Measurements from ENCODE around the gene ARHGEF40.

Gene ARHGEF40

DNA sequence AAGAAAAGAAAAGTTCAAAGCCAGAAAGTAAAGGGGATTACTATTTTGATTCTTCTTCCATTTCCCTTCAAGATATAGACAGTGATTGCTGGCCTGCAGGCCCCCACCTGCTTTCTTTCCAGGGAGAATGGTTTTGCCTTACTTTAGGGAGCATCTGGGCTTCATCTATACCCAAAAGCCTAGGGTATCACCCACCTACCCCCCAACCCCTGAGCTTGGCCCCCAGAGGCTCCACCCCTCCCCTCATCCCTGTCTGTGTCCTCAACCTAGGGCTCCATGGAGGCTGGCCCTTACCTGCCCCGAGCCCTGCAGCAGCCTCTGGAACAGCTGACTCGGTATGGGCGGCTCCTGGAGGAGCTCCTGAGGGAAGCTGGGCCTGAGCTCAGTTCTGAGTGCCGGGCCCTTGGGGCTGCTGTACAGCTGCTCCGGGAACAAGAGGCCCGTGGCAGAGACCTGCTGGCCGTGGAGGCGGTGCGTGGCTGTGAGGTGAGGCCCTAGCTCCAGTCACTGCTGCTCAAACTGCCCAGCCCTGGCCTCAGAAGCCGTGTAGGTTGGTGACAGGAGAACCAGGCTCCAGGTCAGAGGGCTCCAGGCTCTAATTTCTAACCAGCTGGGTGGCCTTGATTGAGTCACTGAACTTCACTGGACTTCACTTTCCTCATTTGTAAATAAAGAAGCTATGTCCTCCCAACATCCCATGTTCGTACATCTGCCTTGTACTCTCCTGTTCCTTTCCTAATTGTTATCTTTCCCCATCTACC, 13.6 kb downstream of the ARHGEF40 start:
- DNase-seq (ENCODE audit: low read depth, low spot score), result no peak

DNA sequence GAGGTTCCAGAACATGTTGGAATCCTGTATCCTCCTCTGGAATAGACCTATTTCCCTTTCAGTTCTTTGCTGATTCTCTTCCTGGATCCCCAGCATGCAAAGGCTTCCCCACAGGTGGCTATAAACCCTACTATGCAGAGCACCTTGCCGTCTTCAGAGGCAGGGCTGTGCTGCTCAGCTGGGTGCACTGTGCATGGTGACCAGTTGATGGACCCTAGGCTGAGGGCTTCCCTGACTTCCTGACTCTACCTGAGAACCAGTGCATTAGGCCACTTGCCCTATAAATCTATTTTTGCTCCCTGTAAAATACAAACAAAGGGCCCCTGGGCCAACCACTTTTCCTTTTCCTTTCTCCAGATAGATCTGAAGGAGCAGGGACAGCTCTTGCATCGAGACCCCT, 14.3 kb downstream of the ARHGEF40 start:
- no peak for DNase-seq (ENCODE audit: low read depth, low spot score)

DNA sequence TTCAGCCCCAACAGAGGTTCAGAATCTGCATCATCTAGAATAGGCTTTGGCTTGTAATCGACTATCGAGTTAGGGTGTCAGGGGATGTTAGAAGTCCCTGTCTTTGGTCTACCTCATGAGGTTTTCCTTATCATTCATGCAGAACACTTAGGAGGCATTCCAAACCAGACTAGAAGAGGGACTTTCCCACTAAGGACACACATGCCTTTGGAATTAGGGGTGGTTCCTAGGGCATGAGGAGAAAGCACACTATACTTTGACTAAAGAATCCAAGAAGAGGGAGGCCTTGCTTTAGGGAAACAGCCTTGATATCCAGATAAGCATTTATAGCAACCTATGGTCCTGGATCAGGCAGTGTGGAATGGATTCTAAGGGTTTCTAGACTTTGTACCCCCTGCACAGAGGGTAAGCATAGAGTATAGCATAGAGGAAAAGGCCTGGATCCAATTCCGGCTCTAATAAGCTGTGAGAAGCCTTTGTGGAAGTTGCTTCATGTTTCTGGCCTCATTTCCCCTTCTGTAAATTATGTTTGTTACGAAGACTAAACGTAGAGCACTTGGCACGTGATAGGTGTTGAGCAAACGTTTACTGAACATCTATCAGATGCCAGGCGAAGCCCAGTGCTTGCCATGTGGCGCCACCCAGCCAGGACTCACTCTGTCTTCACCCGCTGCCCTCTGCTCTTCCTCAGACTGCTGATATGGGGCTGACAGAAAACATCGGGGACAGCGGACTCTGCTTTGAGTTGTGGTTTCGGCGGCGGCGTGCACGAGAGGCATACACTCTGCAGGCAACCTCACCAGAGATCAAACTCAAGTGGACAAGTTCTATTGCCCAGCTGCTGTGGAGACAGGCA, 15.1 kb downstream of the ARHGEF40 start:
- DNase-seq (ENCODE audit: low read depth, low spot score), result no peak

DNA sequence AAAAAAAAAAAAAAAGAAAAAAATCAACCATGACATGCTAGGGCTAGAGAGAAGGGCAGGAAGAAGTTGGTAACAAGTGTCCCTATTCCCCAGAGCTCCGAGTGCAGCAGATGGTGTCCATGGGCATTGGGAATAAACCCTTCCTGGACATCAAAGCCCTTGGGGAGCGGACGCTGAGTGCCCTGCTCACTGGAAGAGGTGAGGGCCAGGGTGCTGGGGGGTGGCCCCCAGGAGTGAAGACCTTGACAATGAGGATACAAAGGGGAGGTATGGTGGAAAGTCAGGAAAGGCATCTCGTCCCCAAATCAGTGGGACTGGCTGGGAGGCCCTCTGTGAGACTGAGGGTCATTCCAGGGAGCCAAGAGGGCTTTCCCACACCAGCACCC, 16.8 kb downstream of the ARHGEF40 start:
- no peak for DNase-seq (ENCODE audit: low read depth, low spot score)

DNA sequence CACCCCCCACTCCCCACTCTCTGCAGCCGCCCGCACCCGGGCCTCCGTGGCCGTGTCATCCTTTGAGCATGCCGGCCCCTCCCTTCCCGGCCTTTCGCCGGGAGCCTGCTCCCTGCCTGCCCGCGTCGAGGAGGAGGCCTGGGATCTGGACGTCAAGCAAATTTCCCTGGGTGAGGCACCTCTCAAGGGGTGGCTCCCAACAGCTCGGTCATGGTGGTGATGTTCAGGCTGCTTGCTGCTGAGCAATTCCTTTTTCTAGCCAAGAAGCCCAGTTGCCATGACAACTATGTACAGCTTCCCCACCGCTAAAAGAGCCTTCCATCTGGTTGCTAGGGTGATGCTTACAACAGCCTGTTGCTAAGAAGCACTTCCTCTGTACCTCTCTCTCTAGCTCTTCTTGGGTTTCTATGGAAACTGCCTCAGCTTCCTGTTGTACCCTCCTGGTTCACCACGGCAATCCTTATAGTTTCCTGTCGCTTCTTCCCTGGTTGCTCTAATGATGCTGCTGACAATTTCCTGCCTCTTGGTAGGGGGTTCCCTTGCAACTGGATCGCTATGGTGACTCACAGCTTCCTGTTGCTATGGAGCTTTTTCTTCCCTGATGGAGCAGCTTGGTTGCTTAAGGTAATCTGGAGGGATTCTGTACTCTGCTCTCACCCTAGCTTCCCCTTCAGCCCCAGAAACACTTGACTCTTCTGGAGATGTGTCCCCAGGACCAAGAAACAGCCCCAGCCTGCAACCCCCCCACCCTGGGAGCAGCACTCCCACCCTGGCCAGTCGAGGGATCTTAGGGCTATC, 17.4 kb downstream of the ARHGEF40 start:
- no peak for DNase-seq (ENCODE audit: low read depth, low spot score)

DNA sequence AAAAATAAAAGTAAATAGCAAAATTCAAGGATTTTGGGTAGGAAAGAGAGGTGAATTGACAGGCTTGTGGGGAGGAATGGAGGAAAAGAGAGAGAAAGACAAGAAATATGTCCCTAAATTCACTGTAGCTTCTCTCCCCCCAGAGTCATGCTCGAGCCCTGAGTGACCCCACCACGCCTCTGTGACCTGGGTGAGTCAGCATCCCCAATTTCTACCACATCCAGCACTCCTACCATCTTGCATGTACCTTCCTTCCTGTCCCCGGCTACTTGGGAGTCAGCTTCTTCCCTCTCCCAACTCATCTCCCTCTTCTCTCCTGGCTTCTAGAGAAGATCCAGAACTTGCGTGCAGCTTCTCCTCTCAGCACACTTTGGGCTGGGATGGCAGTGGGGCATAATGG, 18.6 kb downstream of the ARHGEF40 start:
- DNase-seq (ENCODE audit: low read depth, low spot score), result no peak

DNA sequence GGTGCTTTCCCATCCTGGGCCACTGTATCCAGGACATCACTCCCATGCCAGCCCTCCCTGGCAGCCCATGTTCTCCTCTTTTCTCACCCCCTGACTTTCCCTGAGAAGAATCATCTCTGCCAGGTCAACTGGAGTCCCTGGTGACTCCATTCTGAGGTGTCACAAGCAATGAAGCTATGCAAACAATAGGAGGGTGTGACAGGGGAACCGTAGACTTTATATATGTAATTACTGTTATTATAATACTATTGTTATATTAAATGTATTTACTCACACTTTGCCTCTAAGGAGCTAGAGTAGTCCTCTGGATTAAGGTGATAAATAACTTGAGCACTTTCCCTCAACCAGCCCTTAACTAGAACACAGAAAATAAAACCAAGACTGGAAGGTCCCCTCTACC, 19.2 kb downstream of the ARHGEF40 start:
- no peak for DNase-seq (ENCODE audit: low read depth, low spot score)

DNA sequence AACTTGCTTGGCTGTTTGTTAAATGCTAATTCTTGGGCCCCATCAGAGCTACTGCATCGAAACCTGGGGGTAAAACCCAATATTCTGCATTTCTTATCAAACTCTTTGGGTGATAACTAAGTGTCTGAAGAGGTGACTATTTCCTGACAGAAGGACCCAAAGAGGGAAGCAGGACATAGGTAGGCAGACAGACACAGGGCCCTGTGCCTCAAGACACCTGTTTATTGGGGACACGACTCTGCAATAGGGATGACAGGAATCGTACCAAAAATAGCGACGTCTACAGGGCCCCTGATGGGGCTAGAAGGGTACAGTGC, 19.7 kb downstream of the ARHGEF40 start:
- DNase-seq (ENCODE audit: low read depth, low spot score), result no peak

DNA sequence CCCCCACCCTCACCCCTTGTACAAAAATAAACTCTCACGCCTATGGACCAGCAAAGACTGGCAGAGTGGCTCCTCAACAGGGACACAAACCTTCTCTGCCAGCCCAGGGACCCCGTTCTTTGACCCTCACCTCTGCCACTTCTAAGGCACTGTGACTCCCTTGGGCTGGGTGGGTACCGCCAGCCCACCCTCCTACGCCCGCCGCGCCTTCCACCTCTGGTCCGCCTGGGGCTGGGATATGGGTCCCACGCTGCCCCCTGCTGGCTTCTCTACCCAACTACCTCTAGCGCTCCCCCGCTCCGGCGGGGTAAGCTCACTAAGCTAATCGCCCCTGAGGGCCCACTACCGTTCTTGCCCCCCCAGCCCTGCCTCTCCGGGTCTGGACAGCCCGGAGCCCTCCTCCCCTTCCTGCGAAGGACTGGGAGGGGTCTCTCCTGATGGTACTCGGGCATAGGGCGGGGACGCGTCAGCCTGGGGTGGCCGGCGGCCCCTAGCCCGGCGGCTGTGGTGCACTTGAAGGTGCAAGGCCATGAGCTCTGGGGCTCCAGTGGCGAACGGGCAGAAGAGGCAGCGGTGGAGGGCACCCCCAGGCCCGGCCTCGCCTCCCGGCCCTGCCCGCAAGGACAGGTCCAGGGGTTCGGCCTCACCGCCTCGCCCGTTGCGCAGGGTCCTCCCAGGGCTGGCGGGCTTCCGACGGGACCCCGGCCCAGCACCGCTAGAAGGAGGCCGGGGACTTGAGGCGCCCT, 20.3 kb downstream of the ARHGEF40 start:
- no peak for DNase-seq (ENCODE audit: low read depth, low spot score)

DNA sequence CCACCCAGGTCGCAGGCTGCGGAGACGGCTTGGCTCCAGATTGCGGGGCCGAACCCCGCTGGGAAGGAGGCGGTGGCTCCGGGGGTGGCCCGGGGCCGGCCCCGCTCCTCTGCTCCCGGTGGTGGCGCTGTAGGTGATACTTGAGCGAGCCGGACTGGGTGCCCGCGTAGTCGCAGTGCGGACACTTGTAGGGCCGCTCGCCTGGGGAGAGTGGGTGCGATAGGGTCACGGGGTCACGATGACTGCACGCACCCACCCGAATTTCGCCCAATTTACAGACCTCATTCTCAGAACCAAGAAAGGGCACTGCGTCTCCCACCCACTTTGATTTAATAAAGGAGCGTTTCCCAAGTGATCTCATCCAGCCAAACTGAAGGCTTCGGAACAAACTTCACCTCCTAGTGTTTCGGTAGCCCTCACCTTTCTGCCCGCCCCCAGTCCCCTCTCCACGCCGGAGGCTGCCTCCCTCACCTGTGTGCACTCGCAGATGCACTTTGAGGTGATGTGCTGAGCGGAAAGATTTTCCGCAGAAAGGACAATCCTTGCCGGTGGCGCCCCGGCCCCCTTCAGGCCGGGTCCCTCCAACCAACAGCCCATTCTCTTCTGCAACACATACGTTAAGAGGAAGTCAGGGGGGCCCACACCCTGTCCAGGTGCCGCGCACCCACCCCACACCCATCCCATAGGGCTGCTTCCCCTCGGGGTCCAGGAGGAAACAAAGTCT, 21.0 kb downstream of the ARHGEF40 start:
- DNase-seq (ENCODE audit: low read depth, low spot score), result no peak

DNA sequence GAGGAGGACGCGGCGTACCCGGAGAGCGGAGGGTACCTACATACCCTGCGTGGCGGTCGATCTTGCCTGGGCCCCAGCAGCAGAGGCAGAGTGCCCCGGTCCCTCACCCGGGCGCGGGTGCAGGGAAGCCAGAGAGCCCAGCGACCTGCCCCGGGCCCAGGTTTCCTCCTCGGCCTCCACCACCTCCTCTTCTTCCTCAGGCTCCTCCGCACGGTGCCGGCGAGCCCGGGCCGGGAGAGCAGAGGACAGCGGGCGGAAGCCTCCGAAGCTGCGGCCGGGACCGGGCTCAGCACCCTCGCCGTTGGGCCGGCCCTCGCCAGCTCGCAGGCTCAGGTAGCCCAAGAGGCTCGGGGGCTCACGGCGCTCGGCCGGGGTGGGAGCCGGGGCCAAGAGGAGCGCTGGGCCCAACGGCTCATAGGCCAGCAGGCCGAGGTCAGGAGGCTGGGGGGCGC, 21.7 kb downstream of the ARHGEF40 start:
- DNase-seq (ENCODE audit: low read depth, low spot score), result no peak

DNA sequence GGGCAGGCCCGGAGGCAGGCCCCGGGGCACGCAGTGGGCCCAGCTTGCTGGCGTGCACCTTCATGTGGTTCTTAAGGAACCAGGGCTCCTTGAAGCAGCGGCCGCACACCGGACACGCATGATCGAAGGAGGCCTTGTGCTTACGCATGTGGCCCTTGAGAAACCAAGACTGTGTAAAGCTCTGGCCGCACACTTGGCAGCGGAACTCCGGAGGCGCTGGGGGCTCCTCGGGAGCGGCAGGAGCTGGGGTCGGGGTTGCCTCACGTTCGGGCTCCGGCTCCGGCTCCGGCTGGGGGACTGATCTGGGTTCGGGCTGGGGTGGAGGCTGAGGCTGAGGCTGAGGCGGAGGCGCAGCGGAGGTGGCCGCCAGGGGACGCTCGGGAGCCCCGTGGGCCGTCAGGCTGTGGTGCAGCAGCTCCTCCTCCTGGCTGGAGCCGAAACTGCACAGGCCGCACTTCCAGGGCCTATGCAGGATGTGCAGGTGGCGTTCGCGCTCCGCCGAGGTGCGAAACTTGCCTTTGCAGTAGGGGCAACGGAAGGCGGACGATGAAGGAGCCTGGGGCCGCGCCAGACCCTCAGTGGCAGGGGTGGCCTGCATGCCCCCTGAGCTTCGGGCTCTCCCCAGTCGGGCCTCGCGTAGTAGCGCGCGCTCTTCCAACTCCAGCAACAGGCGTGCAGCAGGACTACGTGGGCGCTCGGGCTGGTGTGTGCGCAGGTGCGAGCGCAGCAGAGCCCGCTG, 22.3 kb downstream of the ARHGEF40 start:
- DNase-seq (ENCODE audit: low read depth, low spot score), result no peak

DNA sequence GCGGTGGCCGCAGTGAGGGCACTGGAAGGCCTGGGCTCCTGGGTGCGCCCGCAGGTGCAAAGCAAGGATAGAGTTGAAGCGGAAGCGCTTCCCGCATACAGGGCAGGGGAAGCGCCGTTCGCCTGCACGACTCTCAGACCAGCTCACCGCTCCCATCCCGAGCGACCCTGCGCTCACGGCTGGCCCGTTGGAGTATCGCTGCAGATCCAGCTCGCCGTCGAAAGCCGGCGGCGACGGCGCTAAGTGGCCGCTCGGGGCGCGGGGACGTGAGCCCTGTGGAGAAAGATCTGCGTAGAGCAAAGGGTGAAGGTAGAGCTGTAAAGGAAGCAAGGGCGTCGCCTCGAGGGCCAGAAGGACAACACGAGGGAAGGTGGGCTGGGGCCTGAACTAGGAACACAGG, 22.9 kb downstream of the ARHGEF40 start:
- DNase-seq (ENCODE audit: low read depth, low spot score), result no peak

DNA sequence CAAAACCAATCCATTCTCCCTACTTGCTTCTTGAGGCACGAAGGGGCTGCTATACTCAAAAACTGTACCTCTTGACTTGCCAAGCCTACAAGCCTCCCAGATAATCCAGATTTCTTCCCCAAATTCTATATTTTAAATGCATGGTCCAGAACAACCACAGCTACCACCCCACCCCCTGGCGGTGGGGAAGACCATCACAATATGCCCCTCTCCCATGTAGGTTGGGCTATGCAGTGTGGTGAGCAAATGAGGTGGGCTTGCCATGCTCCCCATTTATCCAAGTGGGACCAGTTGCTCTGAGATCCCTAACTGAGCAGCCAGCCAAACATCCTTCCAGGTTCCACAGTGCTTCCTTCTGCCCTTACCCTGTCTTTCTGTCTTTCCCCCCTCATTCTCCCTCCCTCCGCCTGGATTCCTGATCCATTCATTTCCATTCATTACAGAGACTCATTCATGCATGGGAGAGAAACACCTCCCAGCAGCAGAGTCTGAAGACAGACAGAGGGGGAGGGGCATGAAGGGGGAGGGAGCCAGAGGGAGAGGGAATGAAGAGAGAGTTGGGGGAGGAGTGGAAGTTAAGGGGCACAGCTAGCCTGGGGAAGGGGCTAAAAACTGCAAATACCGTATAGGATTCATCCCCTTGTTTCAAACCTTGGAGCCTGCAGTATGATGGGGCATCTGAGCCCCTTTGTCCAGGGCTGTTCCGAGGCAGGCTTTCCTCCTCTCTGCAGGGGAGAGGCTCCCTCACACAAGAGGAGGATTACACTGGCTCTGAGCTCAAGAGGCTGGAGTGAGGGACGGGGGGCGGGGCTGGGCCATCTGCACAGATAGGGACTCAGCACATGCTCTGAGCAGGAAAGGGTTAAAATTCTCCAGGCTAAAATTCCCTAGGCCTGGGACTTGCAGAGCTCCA, 23.9 kb downstream of the ARHGEF40 start:
- DNase-seq (ENCODE audit: low read depth, low spot score), result no peak

DNA sequence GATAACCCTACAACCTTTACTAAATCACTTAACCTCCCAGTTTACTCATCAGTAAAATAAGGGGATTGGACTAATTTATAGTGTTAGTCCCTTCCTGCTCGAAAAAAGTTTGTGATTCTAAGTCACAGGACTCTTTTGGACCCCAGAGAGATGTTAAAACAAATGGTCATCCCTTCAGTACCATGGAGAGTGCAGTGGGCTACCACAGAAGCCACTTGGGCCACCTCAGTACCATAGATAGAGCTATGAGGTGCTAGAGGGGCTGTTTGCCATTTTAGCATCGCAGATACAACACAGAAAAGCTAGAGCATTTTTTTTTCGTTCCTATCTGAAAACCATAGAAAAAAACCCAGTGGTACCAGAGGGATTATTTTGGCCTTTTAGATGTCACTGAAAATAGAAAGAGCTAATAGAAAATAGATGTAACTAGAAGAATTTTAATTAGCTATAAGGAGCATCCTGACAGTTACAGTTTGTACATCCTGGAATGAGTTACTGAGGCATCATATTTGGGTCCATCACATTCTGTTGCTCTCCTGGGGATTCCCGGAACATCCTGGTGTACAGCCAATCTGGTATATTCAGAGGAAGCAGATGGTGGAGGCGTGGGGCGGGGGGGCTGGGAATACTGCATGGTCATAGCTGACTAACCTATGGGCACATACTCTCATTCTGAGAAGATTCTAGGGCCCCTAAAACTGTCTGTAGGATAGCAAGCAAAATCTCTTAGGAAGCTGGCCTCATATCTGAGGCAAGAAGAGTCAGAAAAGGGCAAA, 25.5 kb downstream of the ARHGEF40 start:
- DNase-seq (ENCODE audit: low read depth, low spot score), result no peak

DNA sequence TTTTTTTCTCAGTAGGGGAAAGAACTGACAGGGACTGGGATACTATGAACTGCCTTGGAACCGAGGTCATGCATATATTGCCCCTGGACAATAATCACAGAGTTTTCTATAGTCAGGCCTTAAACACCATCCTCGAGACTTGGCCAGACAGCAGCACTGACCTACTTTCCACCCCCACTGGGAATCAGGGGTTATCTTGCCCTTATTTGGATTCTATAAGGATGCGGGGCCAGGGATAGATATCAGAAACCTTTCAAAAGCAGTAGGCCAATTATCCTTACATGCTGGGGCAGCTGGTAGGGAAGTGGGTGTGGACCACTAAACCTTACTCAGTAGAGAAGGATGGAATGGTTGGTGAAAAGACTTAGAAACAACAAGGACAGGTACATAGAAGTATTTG, 26.3 kb downstream of the ARHGEF40 start:
- no peak for DNase-seq (ENCODE audit: low read depth, low spot score)

DNA sequence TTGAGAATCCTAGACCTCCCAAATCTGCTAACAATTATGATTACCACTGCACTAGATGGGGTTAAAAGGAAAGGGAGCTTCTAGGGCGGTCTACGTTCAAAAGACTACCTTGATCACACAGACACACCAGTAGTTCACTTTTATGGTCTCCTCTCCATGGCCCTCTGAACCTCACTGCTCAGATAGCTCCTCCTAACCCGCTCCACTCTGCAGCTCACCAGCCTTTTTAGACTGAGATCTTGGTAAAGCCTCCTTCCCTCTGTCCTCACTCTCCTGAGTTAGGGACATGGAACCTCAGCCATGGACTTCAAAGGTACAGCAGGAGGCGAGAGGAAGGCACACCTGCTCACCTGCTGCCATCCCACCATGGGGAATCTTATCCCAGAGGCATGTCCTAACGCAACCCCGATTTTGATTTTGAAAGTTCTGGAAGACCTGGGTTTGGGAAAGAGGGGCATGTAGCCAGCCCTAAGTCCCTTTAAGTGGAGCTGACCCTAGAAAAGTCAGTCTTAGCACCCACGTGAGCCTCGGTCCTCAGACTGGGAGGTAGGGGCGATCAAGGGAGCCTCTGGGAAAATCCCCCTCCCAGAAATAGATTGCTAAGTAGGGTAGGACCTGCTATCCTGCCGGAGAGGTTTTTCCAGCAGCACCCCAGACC, 27.0 kb downstream of the ARHGEF40 start:
- no peak for DNase-seq (ENCODE audit: low read depth, low spot score)

DNA sequence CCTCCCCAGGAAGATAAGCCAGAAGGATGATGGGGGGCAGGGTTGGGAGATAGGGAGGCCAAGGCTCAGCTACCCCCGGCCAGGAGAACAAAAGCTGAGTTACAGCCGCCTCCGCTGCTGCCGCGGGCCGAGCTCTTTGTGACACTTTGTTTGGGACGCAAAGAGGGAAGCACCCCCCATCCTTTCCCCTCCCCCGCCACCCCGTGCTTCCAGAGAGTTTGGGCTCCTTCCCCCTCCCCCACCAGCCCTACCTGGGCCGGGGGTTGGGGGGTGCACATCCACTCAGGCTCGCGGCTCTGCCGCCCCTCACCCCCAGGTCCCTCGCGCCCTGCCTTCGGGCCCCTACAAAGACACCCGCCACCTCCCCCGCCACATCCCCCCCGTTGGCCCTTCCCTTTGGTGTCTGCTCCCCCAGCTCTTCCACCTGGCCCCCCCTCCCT, 27.6 kb downstream of the ARHGEF40 start:
- no peak for DNase-seq (ENCODE audit: low read depth, low spot score)

Measured in iPS DF 19.7 (cell line).